Measurements from ENCODE around the gene TRAM2.
A peak's percentile ranks its signal among the peaks of the same experiment; 100 is the strongest.

Gene TRAM2

DNA sequence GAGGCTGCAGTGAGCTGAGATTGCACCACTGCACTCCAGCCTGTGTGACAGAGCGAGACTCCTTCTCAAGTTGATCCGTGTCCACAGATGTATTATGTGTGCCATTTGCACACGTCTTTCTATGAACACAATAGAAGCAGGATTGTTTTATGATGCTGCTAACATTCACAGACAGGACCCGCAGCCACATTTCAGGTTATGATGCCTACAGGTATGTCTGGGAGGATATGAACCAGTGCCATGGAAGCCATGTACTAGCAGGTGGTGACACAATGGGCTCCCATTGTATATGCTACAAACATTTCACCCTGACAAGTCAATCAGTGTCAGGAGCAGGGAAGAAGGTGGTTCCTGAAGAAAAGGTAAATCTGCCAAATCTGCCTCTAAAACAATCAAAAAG is 4.3 kb downstream of the TRAM2 start:
- no peak for DNase-seq (ENCODE audit: low read depth)
- H3K4me3 ChIP-seq (ENCODE audit: low read depth, low read length), result peak overlapping the region; percentile 95

DNA sequence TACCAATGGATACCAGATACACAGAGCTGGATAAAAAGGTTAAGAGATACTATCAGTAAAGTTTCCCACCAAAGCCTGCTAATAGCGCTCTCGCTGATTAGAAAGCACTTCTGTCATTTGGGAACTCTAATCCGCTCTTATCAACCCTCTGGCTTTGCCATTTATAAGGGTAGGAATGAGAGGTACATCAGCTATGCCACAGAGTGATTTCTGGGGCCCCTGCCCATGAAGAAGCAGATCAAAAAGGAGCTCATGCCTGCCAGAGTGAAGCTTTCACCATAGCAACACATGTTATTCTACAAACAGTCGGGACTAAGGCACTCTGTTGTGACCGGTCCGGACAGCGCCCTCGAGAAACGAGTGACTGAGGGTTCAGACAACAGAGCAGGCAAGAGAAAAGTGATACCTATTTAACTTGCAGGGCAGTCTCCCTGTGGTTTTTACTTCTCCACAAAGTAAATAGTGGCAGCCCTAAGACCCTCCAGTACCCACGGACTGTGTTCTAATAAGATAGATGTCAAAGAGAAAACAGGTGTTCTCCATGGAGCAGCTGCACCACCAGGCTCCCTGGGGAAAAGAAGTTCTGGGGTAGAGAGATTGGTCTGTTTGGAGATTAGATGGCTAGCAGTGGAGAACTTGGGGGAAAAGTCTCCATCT is 5.6 kb downstream of the TRAM2 start:
- no peak for DNase-seq (ENCODE audit: low read depth)
- H3K4me3 ChIP-seq (ENCODE audit: low read depth, low read length), result no peak overlapping the region

DNA sequence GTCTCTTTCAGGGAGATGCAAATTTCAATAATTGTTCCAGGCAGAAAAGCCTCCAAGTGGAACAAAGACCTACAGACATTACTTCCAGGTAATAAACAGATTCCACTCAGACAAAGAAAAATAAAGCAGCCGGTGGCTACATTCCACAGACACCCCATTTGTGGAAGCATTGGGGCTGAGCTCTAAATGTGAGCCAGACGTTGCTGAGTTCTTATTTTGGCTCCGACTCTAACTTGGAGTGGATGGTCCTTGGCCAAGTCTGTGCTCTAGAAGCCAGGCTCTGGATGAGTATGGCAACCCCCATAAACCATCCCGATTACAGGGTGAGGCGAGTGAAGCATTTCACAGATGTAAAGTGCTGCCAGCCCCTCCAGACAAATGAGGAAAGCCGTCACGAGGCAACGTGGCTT is 6.6 kb downstream of the TRAM2 start:
- no peak for DNase-seq (ENCODE audit: low read depth)
- H3K4me3 ChIP-seq (ENCODE audit: low read depth, low read length), result no peak overlapping the region

DNA sequence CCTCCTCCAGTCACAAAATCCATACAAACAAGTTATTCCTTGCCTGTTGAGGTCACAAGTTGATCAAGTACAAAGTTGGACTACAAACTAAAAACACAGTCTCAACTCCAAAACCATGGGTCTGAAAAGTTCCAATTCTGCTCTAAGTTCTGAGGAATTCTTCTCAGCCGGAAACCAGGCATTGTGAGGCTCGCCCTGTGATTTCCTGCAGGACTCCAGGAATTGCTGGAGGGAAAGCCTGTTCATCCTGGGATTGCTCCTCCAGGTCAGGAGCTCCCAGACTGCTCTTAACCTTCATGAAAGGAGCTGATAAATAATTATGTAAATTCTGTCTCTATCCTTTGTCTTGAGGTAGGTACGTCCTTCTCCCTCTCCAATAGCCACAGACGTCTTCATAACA is 8.5 kb downstream of the TRAM2 start:
- no peak overlapping the region for H3K4me3 ChIP-seq (ENCODE audit: low read depth, low read length)

GRCh38 chr6:52566853-52567279 is 10.0 kb downstream of the TRAM2 start:
- no peak overlapping the region for H3K4me3 ChIP-seq (ENCODE audit: low read depth, low read length)
- peak; percentile 99 for DNase-seq (ENCODE audit: low read depth)

More for the DNA sequence above, 8.5 kb downstream of the TRAM2 start:
- DNase-seq (ENCODE audit: low read depth), result no peak

DNA sequence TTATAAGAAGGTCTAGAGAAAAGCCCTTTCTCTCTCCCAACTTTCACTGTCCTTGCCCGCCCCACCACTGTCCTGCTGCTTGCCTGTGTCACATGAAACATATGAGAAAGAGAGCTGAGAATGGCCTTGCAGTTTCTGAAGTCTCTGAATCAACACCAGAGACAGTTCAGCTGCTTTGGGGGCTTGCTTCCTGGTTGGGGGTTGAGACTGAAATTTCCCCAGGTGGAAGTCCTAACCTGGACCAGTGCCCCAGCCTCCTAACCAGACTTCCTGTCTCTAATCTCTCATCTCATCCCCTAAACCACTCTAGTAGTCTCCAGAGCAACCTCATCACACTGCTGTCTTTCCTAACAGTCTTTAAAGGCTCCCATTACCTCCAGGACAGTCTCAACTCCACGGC is 10.7 kb downstream of the TRAM2 start:
- H3K4me3 ChIP-seq (ENCODE audit: low read depth, low read length), result no peak overlapping the region
- no peak for DNase-seq (ENCODE audit: low read depth)

DNA sequence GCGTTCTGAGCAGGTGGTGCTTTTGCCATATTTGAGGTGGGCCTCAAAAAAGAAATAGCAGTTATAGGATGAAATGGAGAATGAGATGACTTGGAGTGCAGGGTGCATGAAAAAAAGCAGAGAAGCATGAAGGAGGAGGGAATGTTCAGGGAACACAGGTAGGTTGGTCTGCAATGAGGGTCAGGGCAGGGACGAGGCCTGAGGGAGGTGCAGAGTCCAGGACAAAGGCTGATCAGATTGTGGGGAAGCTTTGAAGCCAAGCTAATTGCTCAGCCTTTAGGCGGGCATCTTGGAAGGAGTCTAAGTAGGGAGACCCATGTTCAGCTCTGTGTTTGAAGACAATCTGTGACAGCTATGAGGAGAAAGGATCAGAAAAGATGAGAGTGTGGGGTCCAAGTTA is 12.0 kb downstream of the TRAM2 start:
- H3K4me3 ChIP-seq (ENCODE audit: low read depth, low read length), result no peak overlapping the region
- no peak for DNase-seq (ENCODE audit: low read depth)

DNA sequence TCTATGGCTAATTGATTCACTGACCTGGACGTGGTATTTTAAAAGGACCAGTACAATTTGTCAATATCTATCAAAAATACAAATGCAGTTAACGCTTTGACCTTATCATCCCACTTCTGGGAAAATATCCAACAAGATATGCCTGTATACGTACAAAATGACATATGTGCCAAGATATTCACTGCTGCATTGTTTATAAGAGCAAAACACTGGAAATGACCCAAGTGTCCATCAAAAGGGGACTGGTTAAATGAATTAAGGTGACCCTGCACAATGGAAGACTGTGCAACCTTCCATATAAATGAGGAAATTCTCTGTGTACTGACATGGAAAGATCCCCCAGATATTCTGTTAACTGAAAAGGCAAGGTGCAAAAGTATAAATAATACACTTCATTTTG is 13.9 kb downstream of the TRAM2 start:
- no peak overlapping the region for H3K4me3 ChIP-seq (ENCODE audit: low read depth, low read length)
- no peak for DNase-seq (ENCODE audit: low read depth)

DNA sequence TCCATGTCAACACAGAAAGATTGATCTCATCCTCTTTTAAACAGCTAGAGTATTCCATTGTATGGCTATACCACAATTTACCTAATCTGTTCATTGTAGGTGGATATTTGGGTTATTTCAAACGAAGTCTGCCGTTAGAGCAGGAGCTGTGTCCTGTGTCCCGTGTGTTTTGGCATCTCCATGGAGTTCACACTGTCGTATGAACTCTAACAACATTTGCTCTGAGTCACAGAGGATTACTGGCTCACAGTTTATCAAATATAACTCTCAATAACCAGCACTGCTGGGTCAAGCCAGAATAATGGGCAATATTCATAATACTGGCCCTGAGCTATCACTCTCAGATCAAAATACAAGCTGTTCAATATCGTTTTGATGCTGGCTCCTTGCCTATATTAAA is 16.4 kb downstream of the TRAM2 start:
- H3K4me3 ChIP-seq (ENCODE audit: low read depth, low read length), result no peak overlapping the region
- no peak for DNase-seq (ENCODE audit: low read depth)

DNA sequence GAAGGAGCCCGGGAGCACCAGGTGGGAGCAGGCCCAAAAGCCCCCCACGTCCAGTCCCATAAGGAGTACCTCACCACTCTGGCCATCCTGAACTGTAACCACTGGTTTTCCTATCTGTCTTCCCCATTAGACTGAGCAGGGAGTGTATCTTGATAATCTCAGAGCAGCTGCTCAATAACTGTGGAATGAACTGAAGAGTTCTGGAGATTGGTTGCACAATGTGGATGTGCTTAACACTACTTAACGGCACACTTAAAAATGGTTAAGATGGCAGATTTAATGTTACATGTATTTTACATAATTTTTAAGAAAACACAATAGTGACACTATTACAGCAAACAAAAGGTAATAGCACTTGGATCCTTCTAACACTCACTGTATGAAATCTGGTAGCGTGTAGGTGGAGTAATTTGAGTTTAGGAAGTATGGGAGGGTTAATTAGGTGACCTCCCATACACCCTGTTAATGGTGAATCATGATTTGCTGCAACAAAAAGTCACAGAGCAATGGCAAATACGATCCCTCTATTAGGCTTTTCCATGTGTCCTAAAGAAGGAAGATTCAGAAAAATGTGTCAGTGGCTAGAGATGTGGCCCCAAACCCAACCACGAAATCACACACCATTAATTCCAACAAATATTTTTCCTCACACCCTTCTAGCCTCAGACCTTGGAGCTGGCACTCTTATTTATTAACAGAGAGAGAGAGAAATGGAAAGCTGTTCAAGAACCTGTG is 18.4 kb downstream of the TRAM2 start:
- no peak for DNase-seq (ENCODE audit: low read depth)
- no peak overlapping the region for H3K4me3 ChIP-seq (ENCODE audit: low read depth, low read length)

DNA sequence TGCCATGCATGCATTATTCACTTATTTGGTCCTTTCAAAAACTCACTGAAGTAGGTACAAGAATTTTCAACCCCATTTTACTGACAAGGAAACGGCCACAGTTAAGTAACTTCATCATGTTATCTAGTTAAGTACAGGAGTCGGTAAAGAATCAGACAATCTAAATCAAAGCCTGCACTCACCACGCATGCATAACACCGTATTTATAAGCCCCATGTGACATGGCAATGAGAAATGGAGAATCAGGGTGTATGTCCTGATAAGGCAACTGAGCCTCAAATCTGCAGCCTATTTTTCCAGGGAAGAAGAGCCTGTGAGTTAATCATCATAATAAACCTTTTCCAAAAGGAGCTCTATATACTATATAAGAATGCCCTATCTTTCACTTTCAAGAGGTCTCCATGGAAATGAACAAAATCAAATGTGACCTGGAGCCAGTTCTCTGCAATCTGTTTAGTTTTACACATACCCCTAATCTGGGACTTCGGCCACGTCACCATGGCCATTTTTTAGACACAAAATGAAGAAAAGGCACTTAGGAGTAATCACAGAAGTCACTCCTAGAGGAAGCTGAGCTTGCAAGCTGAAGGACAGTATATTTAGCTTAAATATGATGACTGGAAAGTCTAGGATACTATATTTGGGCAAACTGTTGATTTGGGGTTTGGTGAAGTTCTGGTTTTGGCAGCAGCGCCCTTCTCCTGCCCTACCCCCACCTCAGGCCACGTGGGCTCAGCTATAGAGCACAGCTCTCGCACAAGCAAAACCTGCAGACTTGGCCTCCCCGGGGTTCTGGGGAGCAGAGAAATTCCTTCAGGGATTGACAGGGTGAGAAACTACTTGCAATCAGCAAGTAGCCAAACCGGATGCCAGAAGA is 19.2 kb downstream of the TRAM2 start:
- no peak for DNase-seq (ENCODE audit: low read depth)
- H3K4me3 ChIP-seq (ENCODE audit: low read depth, low read length), result no peak overlapping the region

- no peak overlapping the region for H3K4me3 ChIP-seq (ENCODE audit: low read depth, low read length)
- DNase-seq (ENCODE audit: low read depth), result no peak
Observed at GRCh38 chr6:52555518-52556233, 21.2 kb downstream of the TRAM2 start.

- H3K4me3 ChIP-seq (ENCODE audit: low read depth, low read length), result no peak overlapping the region
- no peak for DNase-seq (ENCODE audit: low read depth)
Observed at GRCh38 chr6:52554684-52555280, 22.1 kb downstream of the TRAM2 start.

DNA sequence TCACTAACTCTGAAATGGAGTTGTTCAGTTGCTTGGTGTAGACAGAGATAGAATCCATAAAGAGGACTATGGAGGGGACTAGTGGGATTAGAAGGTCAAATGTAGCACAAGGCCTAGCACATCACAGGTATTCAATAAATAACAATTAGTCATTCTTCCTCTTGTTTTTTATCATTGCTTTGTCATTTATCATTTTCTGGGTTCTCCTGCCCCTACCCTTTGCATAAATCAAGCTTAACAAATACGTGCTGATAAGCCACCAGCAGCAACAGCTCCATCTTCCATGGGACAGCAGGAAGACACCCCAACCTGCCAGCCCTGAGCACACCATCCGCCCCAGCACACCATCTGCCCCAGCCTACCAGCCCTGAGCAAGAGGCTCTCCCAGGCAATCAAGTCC is 23.1 kb downstream of the TRAM2 start:
- DNase-seq (ENCODE audit: low read depth), result no peak
- no peak overlapping the region for H3K4me3 ChIP-seq (ENCODE audit: low read depth, low read length)

GRCh38 chr6:52553158-52553557 is 23.7 kb downstream of the TRAM2 start:
- no peak overlapping the region for H3K4me3 ChIP-seq (ENCODE audit: low read depth, low read length)
- no peak for DNase-seq (ENCODE audit: low read depth)

GRCh38 chr6:52552278-52552643 is 24.6 kb downstream of the TRAM2 start:
- no peak for DNase-seq (ENCODE audit: low read depth)
- no peak overlapping the region for H3K4me3 ChIP-seq (ENCODE audit: low read depth, low read length)

- DNase-seq (ENCODE audit: low read depth), result peak; percentile 55
- H3K4me3 ChIP-seq (ENCODE audit: low read depth, low read length), result no peak overlapping the region
Observed at GRCh38 chr6:52551483-52552277, 25.2 kb downstream of the TRAM2 start.

DNA sequence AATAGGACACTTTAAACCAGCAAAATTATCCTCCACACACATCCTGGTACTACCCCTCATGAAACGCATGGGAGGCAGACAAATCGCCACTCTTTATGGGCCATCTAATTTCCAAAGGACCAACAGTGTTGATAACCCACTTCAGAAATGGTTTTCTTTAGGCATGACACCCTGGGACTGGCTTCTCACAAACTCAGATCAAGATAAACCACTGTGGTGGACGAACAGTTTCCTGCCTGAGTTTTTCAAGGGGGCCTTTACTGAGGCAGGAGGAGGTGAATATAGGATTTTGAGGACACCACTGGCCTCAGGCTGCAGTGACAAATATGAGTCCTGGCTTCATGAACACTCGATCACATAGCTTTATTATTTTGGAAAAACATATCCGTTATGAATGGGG is 26.0 kb downstream of the TRAM2 start:
- no peak for DNase-seq (ENCODE audit: low read depth)
- H3K4me3 ChIP-seq (ENCODE audit: low read depth, low read length), result no peak overlapping the region

All from skeletal muscle cell (primary cell).